Fibroblast of mammary gland (primary cell): Measurements from ENCODE around the gene SAYSD1.

Experiments used
- DNase-seq: peaks from one replicate; pipeline ENCODE4 v3.0.0-alpha.2; 2010; ENCODE audit warnings: low read depth
- H3K4me3 ChIP-seq: 2 replicates; pipeline ENCODE4 v1.5.1; 2011; ENCODE audit warnings: low read depth, mild to moderate bottlenecking, low read length, moderate library complexity; ENCODE audit not compliant: control insufficient read depth
- CTCF ChIP-seq: conservative IDR thresholded peaks from 2 replicates; pipeline ENCODE4 v1.5.1; 2011; ENCODE audit warnings: low read depth, low read length, inconsistent platforms; ENCODE audit not compliant: control insufficient read depth, insufficient read depth

The SAYSD1 gene

GRCh38 chr6:39060467-39061160 lies 54.4 kb downstream of the SAYSD1 start:
- no peak for TF ChIP-seq CTCF
- no peak for DNase-seq

DNA sequence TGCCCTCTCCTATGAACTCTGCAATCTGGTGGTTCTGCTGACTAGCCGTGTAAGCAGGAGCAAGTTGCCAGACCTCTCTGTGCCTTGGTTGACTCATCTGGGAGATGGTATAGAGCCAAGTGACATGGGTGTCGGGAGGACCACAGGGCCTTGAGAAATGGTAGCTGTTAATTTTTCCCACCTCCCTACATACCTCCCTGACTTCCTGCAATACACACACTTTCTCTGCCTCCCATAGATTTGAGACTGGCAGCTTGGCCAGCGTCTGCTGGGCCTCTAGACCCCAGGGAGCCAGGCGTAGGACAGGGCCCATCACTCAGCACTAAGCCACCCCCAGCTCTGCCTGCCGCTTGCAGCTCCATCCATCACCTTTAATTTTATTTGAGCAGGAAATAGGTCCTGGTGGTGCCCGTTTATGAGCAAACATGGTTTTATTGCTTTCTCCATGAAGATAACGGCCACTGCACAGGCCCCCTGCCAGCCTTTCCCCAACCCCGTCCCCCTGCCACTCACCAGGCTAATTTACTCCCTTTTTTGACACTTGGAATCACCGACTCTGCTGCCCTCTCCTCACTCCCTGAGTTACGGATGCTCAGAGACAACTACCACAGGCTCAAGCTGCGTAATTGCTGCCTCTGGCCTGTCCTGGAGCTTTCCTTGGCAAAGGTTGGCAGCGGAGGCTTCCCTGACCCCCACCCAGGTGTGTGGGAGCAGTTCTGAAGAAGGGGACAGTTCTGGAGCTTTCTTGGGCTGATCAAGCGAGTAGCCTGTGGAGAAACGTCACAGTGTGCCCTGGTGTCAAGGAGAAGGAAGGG lies 55.3 kb downstream of the SAYSD1 start:
- peak; percentile 20 for DNase-seq
- no peak overlapping the region for H3K4me3 ChIP-seq
- TF ChIP-seq CTCF = no peak

More at GRCh38 chr6:39060467-39061160, 54.4 kb downstream of the SAYSD1 start:
- no peak overlapping the region for H3K4me3 ChIP-seq

DNA sequence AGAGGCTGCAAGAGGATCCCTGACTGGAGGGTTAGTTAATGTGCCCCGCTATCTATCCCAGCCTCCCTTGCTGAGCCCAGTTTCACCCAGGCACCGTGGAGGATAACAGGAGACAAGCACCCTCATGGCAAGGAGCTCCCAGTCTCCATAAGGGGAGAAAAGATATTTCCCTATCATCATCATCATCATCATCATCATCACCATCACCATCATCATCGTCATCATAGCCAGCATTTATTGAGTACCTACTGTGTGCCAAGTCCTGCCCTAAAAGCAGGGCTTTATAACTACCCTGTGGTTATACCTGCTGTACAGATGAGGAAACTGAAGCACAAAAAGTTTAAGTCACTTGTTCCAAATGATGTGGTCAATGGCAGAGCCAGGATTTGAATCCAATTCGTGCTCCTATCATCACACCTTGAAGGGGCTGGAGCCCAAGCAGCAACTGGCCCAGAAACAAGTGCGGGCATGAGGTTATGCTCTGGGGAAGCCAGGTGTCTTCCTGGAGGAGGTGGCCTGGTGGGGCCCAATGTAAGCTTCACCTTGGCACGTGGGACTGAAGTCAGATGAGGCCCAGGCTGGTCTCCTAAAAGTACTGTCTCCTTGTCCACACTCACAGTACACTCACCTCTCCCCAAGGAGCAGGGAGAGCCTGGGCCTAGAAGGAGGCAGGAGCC lies 56.4 kb downstream of the SAYSD1 start:
- no peak for TF ChIP-seq CTCF
- no peak overlapping the region for H3K4me3 ChIP-seq
- DNase-seq = no peak

- DNase-seq = no peak
- no peak for TF ChIP-seq CTCF
These were observed 57.5 kb downstream of the SAYSD1 start for GRCh38 chr6:39057251-39058155.

GRCh38 chr6:39056681-39057080 lies 58.3 kb downstream of the SAYSD1 start:
- TF ChIP-seq CTCF = no peak
- H3K4me3 ChIP-seq = no peak overlapping the region
- DNase-seq = no peak

More at GRCh38 chr6:39057251-39058155, 57.5 kb downstream of the SAYSD1 start:
- H3K4me3 ChIP-seq = no peak overlapping the region

GRCh38 chr6:39056191-39056590 lies 58.8 kb downstream of the SAYSD1 start:
- no peak for DNase-seq

More at GRCh38 chr6:39056191-39056590, 58.8 kb downstream of the SAYSD1 start:
- no peak for TF ChIP-seq CTCF
- no peak overlapping the region for H3K4me3 ChIP-seq
